NCI-H1048 (cell line): ENCODE data around the gene ZNF598.

ENCODE experiments used
- DNase-seq: peaks from one replicate; lab custom pipeline; 2025; lab: John Stamatoyannopoulos, UW

Gene ZNF598

GRCh38 chr16:2006317-2006716 lies 3.3 kb downstream of the ZNF598 start:
- DNase-seq = no peak

- no peak for DNase-seq
Observed at GRCh38 chr16:2005646-2006045, 4.0 kb downstream of the ZNF598 start.

- no peak for DNase-seq
Observed at GRCh38 chr16:2004795-2005517, 4.7 kb downstream of the ZNF598 start.

GRCh38 chr16:2003827-2004641 lies 5.6 kb downstream of the ZNF598 start:
- peak; percentile 28 for DNase-seq

- DNase-seq = no peak
Observed at GRCh38 chr16:2003231-2003826, 6.3 kb downstream of the ZNF598 start.

- no peak for DNase-seq
Observed at GRCh38 chr16:2002406-2003230, 7.0 kb downstream of the ZNF598 start.

- no peak for DNase-seq
Observed at GRCh38 chr16:2001456-2002355, 7.9 kb downstream of the ZNF598 start.

GRCh38 chr16:2001035-2001434 lies 8.6 kb downstream of the ZNF598 start:
- DNase-seq = no peak

- no peak for DNase-seq
Observed at GRCh38 chr16:1999866-2000514, 9.6 kb downstream of the ZNF598 start.

- no peak for DNase-seq
Observed at GRCh38 chr16:1998852-1999801, 10.5 kb downstream of the ZNF598 start.

- no peak for DNase-seq
Observed at GRCh38 chr16:1998360-1998835, 11.2 kb downstream of the ZNF598 start.

- DNase-seq = no peak
Observed at GRCh38 chr16:1997494-1998359, 11.9 kb downstream of the ZNF598 start.

- no peak for DNase-seq
Observed at GRCh38 chr16:1993731-1994131, 15.9 kb downstream of the ZNF598 start.

GRCh38 chr16:1992704-1993317 lies 16.8 kb downstream of the ZNF598 start:
- DNase-seq = no peak

GRCh38 chr16:1991948-1992703 lies 17.5 kb downstream of the ZNF598 start:
- peak; percentile 63 for DNase-seq

- DNase-seq = no peak
Observed at GRCh38 chr16:1991588-1991947, 18.1 kb downstream of the ZNF598 start.

- no peak for DNase-seq
Observed at GRCh38 chr16:1991135-1991551, 18.5 kb downstream of the ZNF598 start.
